Measurements from ENCODE around the gene AATF. TPM values are rescaled to one million over a fixed set of nuclear protein-coding genes. Genes with fewer than 3 reads are reported as not detected.
A peak's percentile ranks its signal among the peaks of the same experiment; 100 is the strongest.

The AATF gene
- total RNA-seq, 1 experiment from 2014 or later: 85.2 TPM

- Mint-ChIP-seq H3K4me3 (ENCODE audit: unreplicated experiment) (no peak overlapping the region), H3K27ac (ENCODE audit: low read depth, unreplicated experiment) (no peak overlapping the region), H3K4me1 (ENCODE audit: insufficient read depth, unreplicated experiment) (no peaks in the 10 kb centered on the region), H3K27me3 (ENCODE audit: insufficient read depth, unreplicated experiment) (no peaks in the 10 kb centered on the region), H3K9me3 (ENCODE audit: unreplicated experiment) (no peaks in the 10 kb centered on the region), H3K36me3 (ENCODE audit: insufficient read depth, unreplicated experiment) (peaks cover 79% of the 10 kb centered on the region)
- DNase-seq (ENCODE audit: unreplicated experiment): no peak
- no TSS peak for BruUV-seq (replicated peaks)
- TF ChIP-seq, protein P1, sequence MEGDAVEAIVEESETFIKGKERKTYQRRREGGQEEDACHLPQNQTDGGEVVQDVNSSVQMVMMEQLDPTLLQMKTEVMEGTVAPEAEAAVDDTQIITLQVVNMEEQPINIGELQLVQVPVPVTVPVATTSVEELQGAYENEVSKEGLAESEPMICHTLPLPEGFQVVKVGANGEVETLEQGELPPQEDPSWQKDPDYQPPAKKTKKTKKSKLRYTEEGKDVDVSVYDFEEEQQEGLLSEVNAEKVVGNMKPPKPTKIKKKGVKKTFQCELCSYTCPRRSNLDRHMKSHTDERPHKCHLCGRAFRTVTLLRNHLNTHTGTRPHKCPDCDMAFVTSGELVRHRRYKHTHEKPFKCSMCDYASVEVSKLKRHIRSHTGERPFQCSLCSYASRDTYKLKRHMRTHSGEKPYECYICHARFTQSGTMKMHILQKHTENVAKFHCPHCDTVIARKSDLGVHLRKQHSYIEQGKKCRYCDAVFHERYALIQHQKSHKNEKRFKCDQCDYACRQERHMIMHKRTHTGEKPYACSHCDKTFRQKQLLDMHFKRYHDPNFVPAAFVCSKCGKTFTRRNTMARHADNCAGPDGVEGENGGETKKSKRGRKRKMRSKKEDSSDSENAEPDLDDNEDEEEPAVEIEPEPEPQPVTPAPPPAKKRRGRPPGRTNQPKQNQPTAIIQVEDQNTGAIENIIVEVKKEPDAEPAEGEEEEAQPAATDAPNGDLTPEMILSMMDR (IDR thresholded peaks at IDR 0.05; ENCODE audit: unreplicated experiment): no peak
- ChIA-PET CTCF (interaction anchor here (0.5 to 1.3 kb wide), 3 partner anchors 11 to 365 kb away, joined by 3 read pairs; no protein-coding TSS in a partner anchor), POLR2A (interaction anchor here (1.5 kb wide), 1 partner anchor 15 kb away, joined by 3 read pairs; no protein-coding TSS in a partner anchor)
- intact Hi-C loops (cut with micrococcal nuclease): no loop called here
These were observed 40.4 kb downstream of the AATF start for GRCh38 chr17:36989173-36989572.

DNA sequence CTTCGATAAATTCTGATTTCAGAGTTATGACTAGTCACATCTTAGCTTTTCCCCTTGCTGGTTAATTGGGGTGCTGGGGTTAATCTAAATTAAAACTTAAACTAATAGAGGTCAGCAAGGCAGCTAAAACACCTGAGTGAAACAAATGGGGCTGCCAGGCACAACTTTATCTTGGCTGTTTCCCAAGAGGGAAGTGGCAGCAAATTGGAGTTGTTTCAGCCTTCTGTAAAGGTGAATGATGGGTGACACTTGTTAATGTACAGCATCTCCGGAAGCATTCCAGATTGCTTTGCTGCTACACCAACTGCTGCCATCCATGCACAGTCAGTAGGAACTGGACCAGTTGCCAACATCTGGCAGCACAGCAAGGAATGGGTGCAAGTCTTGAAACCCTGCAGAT lies 43.9 kb downstream of the AATF start:
- intact Hi-C loops (cut with micrococcal nuclease): no loop called here
- Mint-ChIP-seq H3K27ac (ENCODE audit: low read depth, unreplicated experiment) (no peak overlapping the region), H3K9me3 (ENCODE audit: unreplicated experiment) (no peaks in the 10 kb centered on the region), H3K27me3 (ENCODE audit: insufficient read depth, unreplicated experiment) (no peaks in the 10 kb centered on the region), H3K4me3 (ENCODE audit: unreplicated experiment) (no peak overlapping the region), H3K4me1 (ENCODE audit: insufficient read depth, unreplicated experiment) (no peaks in the 10 kb centered on the region), H3K36me3 (ENCODE audit: insufficient read depth, unreplicated experiment) (peaks cover 84% of the 10 kb centered on the region)
- ChIA-PET CTCF (no interaction called here), POLR2A (interaction anchor here (0.7 kb wide), 1 partner anchor 393 kb away, joined by 3 read pairs; no protein-coding TSS in a partner anchor)
- no peak for DNase-seq (ENCODE audit: unreplicated experiment)
- no TSS peak for BruUV-seq (replicated peaks)
- TF ChIP-seq, protein P1 (IDR thresholded peaks at IDR 0.05; ENCODE audit: unreplicated experiment): no peak

DNA sequence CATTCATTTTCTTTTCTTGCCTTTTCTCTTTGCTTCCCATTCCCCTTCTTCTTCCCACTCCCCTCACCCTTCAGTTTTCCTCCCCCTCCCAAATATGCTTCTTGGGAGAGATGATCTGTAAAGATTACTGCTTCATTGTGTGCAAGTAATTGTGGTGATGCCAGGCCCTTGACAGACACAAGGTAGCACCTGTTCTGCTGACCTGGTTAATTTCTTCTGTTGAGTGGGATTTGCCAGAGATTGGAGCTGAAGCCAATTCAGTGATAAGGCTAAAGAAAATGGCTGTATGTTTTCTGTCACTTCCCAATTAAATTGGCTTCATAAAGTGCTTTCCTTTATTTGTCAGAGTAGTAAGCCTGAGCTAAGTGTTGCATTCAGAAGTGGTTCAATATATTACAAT lies 44.5 kb downstream of the AATF start:
- H3K36me3 Mint-ChIP-seq (ENCODE audit: insufficient read depth, unreplicated experiment): peaks cover 85% of the 10 kb centered on the region
- ChIA-PET POLR2A (interaction anchor here (0.6 kb wide), 1 partner anchor 17 kb away, joined by 3 read pairs; no protein-coding TSS in a partner anchor), CTCF (interaction anchor here (0.7 kb wide), 1 partner anchor 354 kb away, joined by 4 read pairs; no protein-coding TSS in a partner anchor)
- H3K4me3 Mint-ChIP-seq (ENCODE audit: unreplicated experiment): no peak overlapping the region
- intact Hi-C loops (cut with micrococcal nuclease): no loop called here
- TF ChIP-seq, protein P1 (IDR thresholded peaks at IDR 0.05; ENCODE audit: unreplicated experiment): no peak
- BruUV-seq (replicated peaks): no TSS peak
- H3K4me1 Mint-ChIP-seq (ENCODE audit: insufficient read depth, unreplicated experiment): no peaks in the 10 kb centered on the region
- no peak overlapping the region for H3K27ac Mint-ChIP-seq (ENCODE audit: low read depth, unreplicated experiment)
- no peaks in the 10 kb centered on the region for H3K27me3 Mint-ChIP-seq (ENCODE audit: insufficient read depth, unreplicated experiment)
- no peaks in the 10 kb centered on the region for H3K9me3 Mint-ChIP-seq (ENCODE audit: unreplicated experiment)
- no peak for DNase-seq (ENCODE audit: unreplicated experiment)

DNA sequence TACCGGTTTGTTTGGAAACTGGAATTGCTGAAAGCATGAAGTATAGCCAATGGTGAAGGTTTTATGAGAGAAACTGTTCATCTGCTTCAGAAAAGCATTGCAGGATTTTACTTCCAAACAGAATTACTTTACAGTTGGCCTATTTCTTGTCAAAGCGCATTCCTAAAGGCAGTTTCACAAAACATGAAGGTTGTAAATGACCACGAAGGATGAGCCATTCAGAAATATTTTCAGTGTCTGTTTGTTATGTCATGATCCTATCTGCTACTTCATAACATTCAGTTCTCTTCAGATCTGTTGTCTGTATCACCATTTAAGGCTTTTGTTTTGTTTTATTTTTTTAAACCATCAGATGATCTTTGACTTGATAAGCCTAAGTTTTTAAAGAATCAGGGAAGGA lies 45.7 kb downstream of the AATF start:
- BruUV-seq (replicated peaks): no TSS peak
- intact Hi-C loops (cut with micrococcal nuclease): no loop called here
- H3K9me3 Mint-ChIP-seq (ENCODE audit: unreplicated experiment): peaks cover 3% of the 10 kb centered on the region
- peak overlapping the region; percentile 5 for H3K27ac Mint-ChIP-seq (ENCODE audit: low read depth, unreplicated experiment)
- no peak overlapping the region for H3K4me3 Mint-ChIP-seq (ENCODE audit: unreplicated experiment)
- ChIA-PET POLR2A (interaction anchor here (0.8 to 1.4 kb wide), 2 partner anchors 10 to 87 kb away, joined by 3 to 6 read pairs; no protein-coding TSS in a partner anchor), CTCF (interaction anchor here (1.2 to 1.6 kb wide), 2 partner anchors 10 to 54 kb away, joined by 3 to 6 read pairs; no protein-coding TSS in a partner anchor)
- peaks cover 85% of the 10 kb centered on the region for H3K36me3 Mint-ChIP-seq (ENCODE audit: insufficient read depth, unreplicated experiment)
- DNase-seq (ENCODE audit: unreplicated experiment): no peak
- no peaks in the 10 kb centered on the region for H3K27me3 Mint-ChIP-seq (ENCODE audit: insufficient read depth, unreplicated experiment)
- no peaks in the 10 kb centered on the region for H3K4me1 Mint-ChIP-seq (ENCODE audit: insufficient read depth, unreplicated experiment)
- TF ChIP-seq, protein P1 (IDR thresholded peaks at IDR 0.05; ENCODE audit: unreplicated experiment): no peak
